ENCODE results near the gene ZNF580.

ZNF580 gene

GRCh38 chr19:55669418-55670279 lies 28.8 kb downstream of the ZNF580 start:
- Histone ChIP-seq H3K4me1 (ENCODE audit: control insufficient read depth in 2 of 2, insufficient read depth in 2 of 2, low read length in 2 of 2) (peaks cover 0 to 3% of the 10 kb centered on the region in 2 donors), H3K4me3 (ENCODE audit: low read length in 2 of 2) (no peak overlapping the region), H3K9me3 (ENCODE audit: control insufficient read depth in 2 of 2, low read length in 2 of 2) (no peaks in the 10 kb centered on the region), H3K9ac (ENCODE audit: low read depth in 1 of 2, low read length in 2 of 2) (no peak overlapping the region), H3K27me3 (ENCODE audit: control insufficient read depth in 2 of 2, insufficient read depth in 2 of 2, low read length in 2 of 2) (no peaks in the 10 kb centered on the region), H3K36me3 (ENCODE audit: control insufficient read depth in 2 of 2, insufficient read depth in 2 of 2, low read length in 2 of 2) (peaks cover 49 to 68% of the 10 kb centered on the region in 2 donors), H3K27ac (ENCODE audit: low read depth in 2 of 2, low read length in 2 of 2) (no peak overlapping the region)

DNA sequence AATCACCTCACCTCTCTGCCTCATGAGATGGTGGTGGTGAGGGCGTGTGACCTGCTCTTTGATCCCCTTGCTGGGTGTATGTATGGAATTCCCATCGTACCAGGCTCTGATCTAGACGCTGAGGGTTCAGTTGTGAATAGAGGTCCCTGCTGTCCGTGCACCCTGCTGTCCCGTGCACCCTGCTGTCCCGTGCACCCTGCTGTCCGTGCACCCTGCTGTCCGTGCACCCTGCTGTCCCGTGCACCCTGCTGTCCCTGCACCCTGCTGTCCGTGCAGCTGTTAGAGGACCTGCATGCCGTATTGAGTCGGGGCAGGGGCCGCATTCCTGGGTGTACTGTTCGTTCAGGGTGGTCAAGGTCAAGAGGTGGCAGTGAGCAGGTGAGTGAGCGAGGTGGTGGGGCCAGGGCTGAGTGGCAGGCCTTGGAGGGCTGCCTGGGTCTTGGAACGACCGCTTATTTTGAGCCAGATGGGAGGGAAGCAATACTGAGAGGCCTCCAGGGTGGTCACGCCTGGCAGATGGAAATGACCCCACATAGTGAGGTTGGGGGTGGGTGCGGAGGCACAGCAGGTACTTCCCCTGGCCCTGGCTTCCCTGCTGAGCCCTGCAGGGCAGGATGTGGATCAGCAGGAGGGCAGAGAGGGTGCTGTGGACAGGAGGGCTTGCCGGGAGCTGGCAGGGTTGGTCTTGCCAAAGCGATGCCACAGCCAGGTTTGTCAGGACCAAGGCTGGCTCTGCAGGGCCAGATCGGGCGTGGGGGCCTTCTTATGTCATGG lies 29.7 kb downstream of the ZNF580 start:
- Histone ChIP-seq H3K9ac (ENCODE audit: low read depth in 1 of 2, low read length in 2 of 2) (no peak overlapping the region), H3K36me3 (ENCODE audit: control insufficient read depth in 2 of 2, insufficient read depth in 2 of 2, low read length in 2 of 2) (peaks cover 49 to 62% of the 10 kb centered on the region in 2 donors), H3K4me1 (ENCODE audit: control insufficient read depth in 2 of 2, insufficient read depth in 2 of 2, low read length in 2 of 2) (peaks cover 0 to 3% of the 10 kb centered on the region in 2 donors), H3K9me3 (ENCODE audit: control insufficient read depth in 2 of 2, low read length in 2 of 2) (no peaks in the 10 kb centered on the region), H3K27ac (ENCODE audit: low read depth in 2 of 2, low read length in 2 of 2) (no peak overlapping the region), H3K4me3 (ENCODE audit: low read length in 2 of 2) (no peak overlapping the region), H3K27me3 (ENCODE audit: control insufficient read depth in 2 of 2, insufficient read depth in 2 of 2, low read length in 2 of 2) (no peaks in the 10 kb centered on the region)

DNA sequence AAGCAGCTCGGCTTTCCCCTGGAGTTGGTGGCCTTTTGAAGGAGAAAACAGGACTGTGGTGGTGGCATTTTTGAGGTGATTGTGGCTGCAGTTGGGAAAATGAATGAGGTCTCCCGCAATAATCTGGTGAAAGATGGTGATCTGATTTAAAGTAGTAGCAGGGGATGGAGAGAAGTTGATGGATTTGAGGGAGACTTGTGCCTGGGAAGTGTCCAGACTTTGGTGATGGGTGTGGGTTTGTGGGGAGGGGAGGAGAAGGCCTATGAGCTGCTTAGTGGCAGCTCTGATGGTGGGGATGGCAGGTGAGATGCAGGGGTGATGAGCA lies 30.2 kb downstream of the ZNF580 start:
- Histone ChIP-seq H3K27ac (ENCODE audit: low read depth in 2 of 2, low read length in 2 of 2) (no peak overlapping the region), H3K27me3 (ENCODE audit: control insufficient read depth in 2 of 2, insufficient read depth in 2 of 2, low read length in 2 of 2) (no peaks in the 10 kb centered on the region), H3K4me1 (ENCODE audit: control insufficient read depth in 2 of 2, insufficient read depth in 2 of 2, low read length in 2 of 2) (peaks cover 0 to 6% of the 10 kb centered on the region in 2 donors), H3K4me3 (ENCODE audit: low read length in 2 of 2) (no peak overlapping the region), H3K36me3 (ENCODE audit: control insufficient read depth in 2 of 2, insufficient read depth in 2 of 2, low read length in 2 of 2) (peaks cover 45 to 56% of the 10 kb centered on the region in 2 donors), H3K9me3 (ENCODE audit: control insufficient read depth in 2 of 2, low read length in 2 of 2) (no peaks in the 10 kb centered on the region), H3K9ac (ENCODE audit: low read depth in 1 of 2, low read length in 2 of 2) (no peak overlapping the region)

DNA sequence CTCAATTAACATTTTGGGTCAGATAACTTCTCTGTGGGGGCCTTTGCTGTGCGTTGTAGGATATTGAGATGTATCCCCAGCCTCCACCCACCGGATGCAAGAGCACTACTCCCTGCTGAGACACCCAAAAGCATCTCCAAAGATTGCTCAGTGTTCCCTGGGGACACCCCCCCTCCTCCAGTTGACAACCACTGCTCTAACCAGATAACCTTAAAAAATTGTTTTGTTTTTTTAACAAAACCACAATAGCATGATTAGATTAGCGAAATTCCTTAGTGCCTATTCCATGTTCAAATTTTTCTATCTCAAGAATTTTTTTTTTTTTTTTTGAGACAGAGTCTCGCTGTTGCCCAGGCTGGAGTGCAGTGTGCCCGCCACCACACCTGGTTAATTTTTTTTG lies 31.6 kb downstream of the ZNF580 start:
- no peaks in the 10 kb centered on the region for H3K9me3 ChIP-seq (ENCODE audit: control insufficient read depth in 2 of 2, low read length in 2 of 2)
- no peak overlapping the region for H3K9ac ChIP-seq (ENCODE audit: low read depth in 1 of 2, low read length in 2 of 2)
- H3K27ac ChIP-seq (ENCODE audit: low read depth in 2 of 2, low read length in 2 of 2), result no peak overlapping the region
- H3K27me3 ChIP-seq (ENCODE audit: control insufficient read depth in 2 of 2, insufficient read depth in 2 of 2, low read length in 2 of 2), result no peaks in the 10 kb centered on the region
- H3K4me1 ChIP-seq (ENCODE audit: control insufficient read depth in 2 of 2, insufficient read depth in 2 of 2, low read length in 2 of 2), result peaks cover 13 to 20% of the 10 kb centered on the region in 2 donors
- H3K4me3 ChIP-seq (ENCODE audit: low read length in 2 of 2), result no peak overlapping the region
- H3K36me3 ChIP-seq (ENCODE audit: control insufficient read depth in 2 of 2, insufficient read depth in 2 of 2, low read length in 2 of 2), result peaks cover 31 to 42% of the 10 kb centered on the region in 2 donors

DNA sequence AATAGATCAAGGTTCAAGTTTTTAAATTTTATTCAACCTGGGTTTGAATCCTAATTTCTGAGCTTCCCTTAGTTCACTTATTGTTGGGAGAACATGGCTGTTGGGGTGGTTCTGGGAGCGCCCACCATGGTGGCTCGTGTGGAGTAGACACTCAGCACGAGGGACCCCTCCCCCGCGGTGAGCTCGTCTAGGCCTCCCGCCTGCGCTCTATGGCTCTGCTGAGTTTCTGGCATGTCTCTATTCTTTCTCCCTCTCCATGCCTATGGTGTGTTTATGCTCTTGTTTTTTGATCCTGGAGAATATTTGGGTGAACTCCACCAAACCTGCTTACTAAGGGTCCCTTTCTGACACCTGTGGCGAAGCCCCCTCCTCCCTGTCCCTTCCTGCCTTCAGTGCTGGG lies 32.7 kb downstream of the ZNF580 start:
- Histone ChIP-seq H3K36me3 (ENCODE audit: control insufficient read depth in 2 of 2, insufficient read depth in 2 of 2, low read length in 2 of 2) (peaks cover 28 to 42% of the 10 kb centered on the region in 2 donors), H3K9me3 (ENCODE audit: control insufficient read depth in 2 of 2, low read length in 2 of 2) (no peaks in the 10 kb centered on the region), H3K9ac (ENCODE audit: low read depth in 1 of 2, low read length in 2 of 2) (peak overlapping the region in 1 of 2 donors; percentile 47), H3K27me3 (ENCODE audit: control insufficient read depth in 2 of 2, insufficient read depth in 2 of 2, low read length in 2 of 2) (no peaks in the 10 kb centered on the region), H3K27ac (ENCODE audit: low read depth in 2 of 2, low read length in 2 of 2) (no peak overlapping the region), H3K4me1 (ENCODE audit: control insufficient read depth in 2 of 2, insufficient read depth in 2 of 2, low read length in 2 of 2) (peaks cover 23 to 27% of the 10 kb centered on the region in 2 donors), H3K4me3 (ENCODE audit: low read length in 2 of 2) (no peak overlapping the region)

DNA sequence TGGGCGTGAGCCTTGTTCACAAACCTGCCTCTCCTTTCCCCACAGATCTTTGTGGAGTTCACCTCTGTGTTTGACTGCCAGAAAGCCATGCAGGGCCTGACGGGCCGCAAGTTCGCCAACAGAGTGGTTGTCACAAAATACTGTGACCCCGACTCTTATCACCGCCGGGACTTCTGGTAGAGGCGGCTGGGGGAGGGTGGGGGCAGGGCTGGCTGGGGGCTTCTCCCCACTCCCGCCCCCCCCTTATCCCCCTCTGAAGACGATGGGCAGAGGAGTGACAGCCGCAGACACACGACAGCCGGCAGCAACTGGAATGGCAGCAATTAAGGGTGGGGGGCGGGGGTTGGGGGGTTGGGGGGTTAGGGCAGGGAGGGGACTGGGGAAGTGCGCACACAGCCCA lies 33.1 kb downstream of the ZNF580 start:
- Histone ChIP-seq H3K9me3 (ENCODE audit: control insufficient read depth in 2 of 2, low read length in 2 of 2) (no peaks in the 10 kb centered on the region), H3K9ac (ENCODE audit: low read depth in 1 of 2, low read length in 2 of 2) (no peak overlapping the region), H3K4me1 (ENCODE audit: control insufficient read depth in 2 of 2, insufficient read depth in 2 of 2, low read length in 2 of 2) (peaks cover 24 to 30% of the 10 kb centered on the region in 2 donors), H3K36me3 (ENCODE audit: control insufficient read depth in 2 of 2, insufficient read depth in 2 of 2, low read length in 2 of 2) (peaks cover 28 to 42% of the 10 kb centered on the region in 2 donors), H3K27me3 (ENCODE audit: control insufficient read depth in 2 of 2, insufficient read depth in 2 of 2, low read length in 2 of 2) (no peaks in the 10 kb centered on the region), H3K4me3 (ENCODE audit: low read length in 2 of 2) (no peak overlapping the region), H3K27ac (ENCODE audit: low read depth in 2 of 2, low read length in 2 of 2) (no peak overlapping the region)

GRCh38 chr19:55674459-55674840 lies 33.6 kb downstream of the ZNF580 start:
- Histone ChIP-seq H3K4me3 (ENCODE audit: low read length in 2 of 2) (peak overlapping the region; percentile 93 to 99), H3K36me3 (ENCODE audit: control insufficient read depth in 2 of 2, insufficient read depth in 2 of 2, low read length in 2 of 2) (peaks cover 28 to 42% of the 10 kb centered on the region in 2 donors), H3K4me1 (ENCODE audit: control insufficient read depth in 2 of 2, insufficient read depth in 2 of 2, low read length in 2 of 2) (peaks cover 26 to 36% of the 10 kb centered on the region in 2 donors), H3K9ac (ENCODE audit: low read depth in 1 of 2, low read length in 2 of 2) (peak overlapping the region; percentile 24 to 96), H3K27me3 (ENCODE audit: control insufficient read depth in 2 of 2, insufficient read depth in 2 of 2, low read length in 2 of 2) (no peaks in the 10 kb centered on the region), H3K27ac (ENCODE audit: low read depth in 2 of 2, low read length in 2 of 2) (peak overlapping the region; percentile 87 to 92), H3K9me3 (ENCODE audit: control insufficient read depth in 2 of 2, low read length in 2 of 2) (no peaks in the 10 kb centered on the region)

GRCh38 chr19:55674841-55675660 lies 34.2 kb downstream of the ZNF580 start, which contains the start of gene EPN1:
Gene EPN1 (plus strand): TSS chr19:55675226. CDS start chr19:55678628, 3,402 bp downstream.
- H3K27me3 ChIP-seq (ENCODE audit: control insufficient read depth in 2 of 2, insufficient read depth in 2 of 2, low read length in 2 of 2), result no peaks in the 10 kb centered on the region
- peak within 1 kb of the TSS; percentile 92 to 96 for H3K9ac ChIP-seq (ENCODE audit: low read depth in 1 of 2, low read length in 2 of 2)
- H3K9me3 ChIP-seq (ENCODE audit: control insufficient read depth in 2 of 2, low read length in 2 of 2), result no peaks in the 10 kb centered on the region
- peaks cover 26 to 39% of the 10 kb centered on the region in 2 donors for H3K4me1 ChIP-seq (ENCODE audit: control insufficient read depth in 2 of 2, insufficient read depth in 2 of 2, low read length in 2 of 2)
- peak within 1 kb of the TSS; percentile 93 to 99 for H3K4me3 ChIP-seq (ENCODE audit: low read length in 2 of 2)
- peak within 1 kb of the TSS; percentile 87 to 92 for H3K27ac ChIP-seq (ENCODE audit: low read depth in 2 of 2, low read length in 2 of 2)
- peaks cover 28 to 41% of the 10 kb centered on the region in 2 donors for H3K36me3 ChIP-seq (ENCODE audit: control insufficient read depth in 2 of 2, insufficient read depth in 2 of 2, low read length in 2 of 2)

DNA sequence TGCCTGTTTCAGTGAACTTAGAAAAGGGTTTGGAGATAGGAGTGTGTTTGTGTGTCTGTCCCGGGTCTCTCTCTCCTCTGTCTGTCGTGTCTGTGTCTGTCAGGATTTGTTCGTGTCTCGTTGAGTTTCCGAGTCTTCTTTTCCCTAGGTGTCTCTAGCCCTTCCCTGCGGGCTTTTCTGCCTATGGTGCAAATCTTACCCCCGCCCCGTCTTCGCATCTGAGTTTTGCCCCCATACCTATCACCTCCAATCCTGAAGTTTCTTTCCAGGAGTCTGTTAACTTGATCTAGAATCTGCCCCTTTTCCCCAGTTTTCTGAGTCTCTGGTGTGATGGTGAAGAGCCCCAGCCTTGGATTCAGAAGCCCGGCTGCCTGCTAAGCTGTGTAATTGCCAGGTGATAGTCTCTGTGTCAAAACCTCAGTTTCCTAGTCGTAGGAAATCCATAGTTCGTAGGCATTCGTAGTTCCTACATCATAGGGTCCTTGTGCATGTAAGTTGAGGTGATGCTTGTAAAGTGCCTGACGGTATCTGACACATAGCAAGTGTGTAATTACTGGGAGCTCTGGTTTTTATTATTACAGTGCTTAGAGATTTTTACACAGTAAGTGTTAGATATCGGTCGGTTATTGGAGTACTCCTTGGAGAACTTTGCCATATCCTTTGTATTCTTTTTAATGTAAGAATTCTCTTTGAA lies 35.0 kb downstream of the ZNF580 start:
- Histone ChIP-seq H3K4me1 (ENCODE audit: control insufficient read depth in 2 of 2, insufficient read depth in 2 of 2, low read length in 2 of 2) (peaks cover 26 to 40% of the 10 kb centered on the region in 2 donors), H3K9ac (ENCODE audit: low read depth in 1 of 2, low read length in 2 of 2) (peak overlapping the region; percentile 92 to 96), H3K4me3 (ENCODE audit: low read length in 2 of 2) (peak overlapping the region; percentile 93 to 99), H3K27ac (ENCODE audit: low read depth in 2 of 2, low read length in 2 of 2) (peak overlapping the region; percentile 87 to 92), H3K27me3 (ENCODE audit: control insufficient read depth in 2 of 2, insufficient read depth in 2 of 2, low read length in 2 of 2) (no peaks in the 10 kb centered on the region), H3K9me3 (ENCODE audit: control insufficient read depth in 2 of 2, low read length in 2 of 2) (no peaks in the 10 kb centered on the region), H3K36me3 (ENCODE audit: control insufficient read depth in 2 of 2, insufficient read depth in 2 of 2, low read length in 2 of 2) (peaks cover 26 to 41% of the 10 kb centered on the region in 2 donors)
